Measurements from ENCODE around the gene C12orf57.

C12orf57 gene

DNA sequence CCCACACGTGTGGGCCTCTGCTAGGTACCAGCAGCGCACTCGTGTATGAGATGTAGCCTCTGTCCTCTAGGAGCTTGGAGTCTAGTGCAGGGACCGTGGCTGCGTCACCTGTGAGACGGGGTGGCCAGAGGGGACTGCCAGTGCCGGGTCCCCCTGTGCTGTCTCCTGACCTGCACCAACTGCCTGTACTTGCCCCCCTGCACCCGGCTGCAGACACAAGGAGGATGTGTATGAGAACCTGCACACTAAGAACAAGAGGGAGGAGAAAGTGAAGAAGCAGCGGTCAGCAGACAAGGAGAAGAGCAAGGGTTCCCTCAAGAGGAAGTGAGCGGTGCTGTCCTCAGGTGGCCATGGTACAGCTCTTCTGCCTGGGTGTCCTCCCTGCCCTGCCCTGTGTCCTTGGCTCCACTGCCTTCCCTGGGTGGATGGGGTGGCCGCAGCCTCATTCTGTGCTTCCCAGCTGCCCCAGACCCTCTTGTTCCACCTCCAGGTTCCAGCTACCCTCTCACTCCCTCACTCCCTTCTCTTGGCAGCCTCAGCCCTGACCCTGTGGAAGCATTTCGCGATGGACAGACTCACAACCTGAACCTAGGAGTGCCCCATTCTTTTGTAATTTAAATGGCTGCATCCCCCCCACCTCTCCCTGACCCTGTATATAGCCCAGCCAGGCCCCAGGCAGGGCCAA lies 16.9 kb downstream of the C12orf57 start:
- H3K4me1 ChIP-seq (ENCODE audit: low read depth, poor library complexity, severe bottlenecking): peaks cover 3% of the 10 kb centered on the region
- no peak overlapping the region for H3K4me2 ChIP-seq
- no peak overlapping the region for H3K4me3 ChIP-seq (IDR thresholded peaks at IDR 0.05; ENCODE audit: insufficient read depth, low read depth, low read length)
- no peak overlapping the region; the same call in 1 of the 2 replicates for H3K9ac ChIP-seq
- H4K20me1 ChIP-seq (ENCODE audit: insufficient read depth): no peaks in the 10 kb centered on the region
- TF ChIP-seq, protein P1, sequence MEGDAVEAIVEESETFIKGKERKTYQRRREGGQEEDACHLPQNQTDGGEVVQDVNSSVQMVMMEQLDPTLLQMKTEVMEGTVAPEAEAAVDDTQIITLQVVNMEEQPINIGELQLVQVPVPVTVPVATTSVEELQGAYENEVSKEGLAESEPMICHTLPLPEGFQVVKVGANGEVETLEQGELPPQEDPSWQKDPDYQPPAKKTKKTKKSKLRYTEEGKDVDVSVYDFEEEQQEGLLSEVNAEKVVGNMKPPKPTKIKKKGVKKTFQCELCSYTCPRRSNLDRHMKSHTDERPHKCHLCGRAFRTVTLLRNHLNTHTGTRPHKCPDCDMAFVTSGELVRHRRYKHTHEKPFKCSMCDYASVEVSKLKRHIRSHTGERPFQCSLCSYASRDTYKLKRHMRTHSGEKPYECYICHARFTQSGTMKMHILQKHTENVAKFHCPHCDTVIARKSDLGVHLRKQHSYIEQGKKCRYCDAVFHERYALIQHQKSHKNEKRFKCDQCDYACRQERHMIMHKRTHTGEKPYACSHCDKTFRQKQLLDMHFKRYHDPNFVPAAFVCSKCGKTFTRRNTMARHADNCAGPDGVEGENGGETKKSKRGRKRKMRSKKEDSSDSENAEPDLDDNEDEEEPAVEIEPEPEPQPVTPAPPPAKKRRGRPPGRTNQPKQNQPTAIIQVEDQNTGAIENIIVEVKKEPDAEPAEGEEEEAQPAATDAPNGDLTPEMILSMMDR (conservative IDR thresholded peaks at IDR 0.05; ENCODE audit: low read depth, low read length): no peak
- H3K36me3 ChIP-seq (ENCODE audit: insufficient read depth): no peaks in the 10 kb centered on the region
- H3K27me3 ChIP-seq (ENCODE audit: insufficient read depth, low read depth): no peaks in the 10 kb centered on the region
- no peaks in the 10 kb centered on the region for H3K79me2 ChIP-seq (ENCODE audit: insufficient read depth, low read depth)
- H2AFZ ChIP-seq (ENCODE audit: low read depth): no peak overlapping the region
- H3K27ac ChIP-seq: no peak overlapping the region; the same call in 1 of the 2 replicates

DNA sequence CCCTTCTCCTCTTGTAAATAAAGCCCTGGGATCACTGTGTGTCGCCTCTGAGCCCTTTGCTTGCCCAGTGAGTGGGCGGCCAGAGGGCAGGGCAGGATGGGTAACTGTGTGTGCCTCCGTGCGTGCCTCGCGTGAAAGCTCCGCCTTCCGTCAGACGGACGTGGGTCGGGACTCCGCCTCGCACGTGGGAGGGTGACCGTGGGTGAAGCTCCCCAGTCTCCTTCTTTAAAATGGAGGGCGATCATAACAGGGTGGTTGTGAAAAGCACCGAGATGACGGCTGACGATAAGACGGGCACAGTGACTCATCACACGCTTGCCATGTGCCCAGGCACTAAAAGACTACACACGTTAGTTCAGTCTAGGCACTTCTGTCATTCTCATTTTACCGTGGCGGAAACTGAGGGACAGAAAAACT lies 17.5 kb downstream of the C12orf57 start:
- peak overlapping the region; percentile 42; the same call in 1 of the 2 replicates for H3K9ac ChIP-seq
- H3K27me3 ChIP-seq (ENCODE audit: insufficient read depth, low read depth): no peaks in the 10 kb centered on the region
- peak overlapping the region; percentile 14; the same call in 1 of the 2 replicates for H2AFZ ChIP-seq (ENCODE audit: low read depth)
- no peaks in the 10 kb centered on the region; the same call in 1 of the 2 replicates for H3K36me3 ChIP-seq (ENCODE audit: insufficient read depth)
- H4K20me1 ChIP-seq (ENCODE audit: insufficient read depth): no peaks in the 10 kb centered on the region
- peak overlapping the region; percentile 50; the same call in 1 of the 2 replicates for H3K27ac ChIP-seq
- peaks cover 3% of the 10 kb centered on the region for H3K4me1 ChIP-seq (ENCODE audit: low read depth, poor library complexity, severe bottlenecking)
- TF ChIP-seq, protein P1 (conservative IDR thresholded peaks at IDR 0.05; ENCODE audit: low read depth, low read length): no peak
- H3K79me2 ChIP-seq (ENCODE audit: insufficient read depth, low read depth): no peaks in the 10 kb centered on the region
- H3K4me2 ChIP-seq: no peak overlapping the region
- no peak overlapping the region for H3K4me3 ChIP-seq (IDR thresholded peaks at IDR 0.05; ENCODE audit: insufficient read depth, low read depth, low read length)

DNA sequence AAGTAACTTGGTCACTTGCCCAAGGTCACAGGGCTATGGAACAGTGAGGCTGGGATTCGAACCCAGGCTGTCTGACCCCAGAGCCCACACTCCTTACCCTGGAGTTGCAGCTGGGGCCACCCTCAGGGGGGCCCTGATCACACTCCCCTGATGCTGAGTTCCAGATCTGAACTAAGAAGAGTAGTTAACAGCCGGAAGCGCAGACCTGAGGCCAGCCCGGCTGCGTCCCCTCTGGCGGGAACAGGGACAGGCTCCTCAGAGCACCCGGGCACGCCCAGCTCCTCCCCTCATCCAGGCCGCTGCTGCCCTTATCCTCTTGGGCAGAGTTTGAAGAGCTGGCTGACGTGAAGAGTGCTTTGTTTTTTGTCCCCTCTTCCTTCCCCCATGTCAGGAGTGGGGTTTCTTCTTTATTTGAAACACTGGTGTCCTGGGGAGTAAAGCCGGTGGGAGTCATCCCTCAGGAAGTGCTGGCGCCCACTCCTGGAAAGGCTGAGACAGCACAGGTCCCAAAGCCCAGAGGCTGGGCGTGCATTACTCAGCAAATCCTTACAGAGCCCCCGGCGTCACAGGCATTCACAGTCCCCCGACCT lies 18.0 kb downstream of the C12orf57 start:
- Histone ChIP-seq H3K36me3 (ENCODE audit: insufficient read depth) (peaks cover 3% of the 10 kb centered on the region; the same call in 1 of the 2 replicates), H2AFZ (ENCODE audit: low read depth) (peak overlapping the region; percentile 14; the same call in 1 of the 2 replicates), H4K20me1 (ENCODE audit: insufficient read depth) (no peaks in the 10 kb centered on the region), H3K27ac (peak overlapping the region; percentile 50; the same call in 1 of the 2 replicates), H3K9ac (peak overlapping the region; percentile 42; the same call in 1 of the 2 replicates), H3K27me3 (ENCODE audit: insufficient read depth, low read depth) (no peaks in the 10 kb centered on the region), H3K4me2 (peak overlapping the region; percentile 6; the same call in 1 of the 2 replicates), H3K4me3 (IDR thresholded peaks at IDR 0.05; ENCODE audit: insufficient read depth, low read depth, low read length) (no peak overlapping the region), H3K4me1 (ENCODE audit: low read depth, poor library complexity, severe bottlenecking) (peaks cover 3% of the 10 kb centered on the region), H3K79me2 (ENCODE audit: insufficient read depth, low read depth) (no peaks in the 10 kb centered on the region)
- TF ChIP-seq, protein P1 (conservative IDR thresholded peaks at IDR 0.05; ENCODE audit: low read depth, low read length): 0 out of 2 replicates have a peak, but pooled peaks have one; percentile 24

DNA sequence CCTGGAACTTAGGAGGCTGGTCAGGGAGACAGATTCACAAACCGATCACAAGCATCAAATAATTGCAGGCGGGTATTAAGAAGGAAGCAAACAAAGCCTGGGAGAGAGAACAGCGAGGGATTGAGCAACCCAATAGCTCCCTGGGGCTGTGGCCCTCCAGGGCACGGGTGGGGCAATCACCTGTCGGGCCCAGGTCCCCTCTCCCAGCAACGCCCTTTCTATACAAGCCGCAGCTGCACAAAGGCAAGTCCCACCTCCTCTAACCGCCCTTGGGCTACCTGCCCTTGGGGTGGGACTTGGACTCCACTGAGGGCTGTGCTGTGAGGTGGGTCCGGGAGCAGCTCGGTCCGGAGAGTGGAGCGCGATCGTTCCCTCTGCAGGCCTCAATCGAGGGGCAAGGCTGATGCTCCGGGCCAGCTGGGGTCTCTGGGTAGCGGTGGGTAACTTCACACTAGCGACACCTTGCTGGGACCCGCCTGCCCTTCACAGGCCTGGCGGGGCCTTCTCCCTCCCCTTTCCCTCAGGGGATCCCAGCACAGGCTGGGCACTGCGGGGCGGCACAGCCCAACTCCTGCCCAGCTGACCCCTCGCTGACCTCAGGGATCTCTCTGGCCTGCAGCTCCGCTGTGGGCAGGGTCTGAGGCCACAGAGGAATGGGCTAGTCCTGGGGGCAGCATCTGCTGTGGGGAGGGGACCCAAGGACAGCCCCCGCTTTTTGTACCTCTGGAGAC lies 18.6 kb downstream of the C12orf57 start:
- H3K4me2 ChIP-seq: peak overlapping the region; percentile 6; the same call in 1 of the 2 replicates
- H3K4me3 ChIP-seq (IDR thresholded peaks at IDR 0.05; ENCODE audit: insufficient read depth, low read depth, low read length): no peak overlapping the region
- H2AFZ ChIP-seq (ENCODE audit: low read depth): peak overlapping the region; percentile 14; the same call in 1 of the 2 replicates
- H3K9ac ChIP-seq: peak overlapping the region; percentile 42; the same call in 1 of the 2 replicates
- peak overlapping the region; percentile 50; the same call in 1 of the 2 replicates for H3K27ac ChIP-seq
- H3K27me3 ChIP-seq (ENCODE audit: insufficient read depth, low read depth): no peaks in the 10 kb centered on the region
- TF ChIP-seq, protein P1 (conservative IDR thresholded peaks at IDR 0.05; ENCODE audit: low read depth, low read length): no peak
- H3K79me2 ChIP-seq (ENCODE audit: insufficient read depth, low read depth): no peaks in the 10 kb centered on the region; the same call in 1 of the 2 replicates
- H3K4me1 ChIP-seq (ENCODE audit: low read depth, poor library complexity, severe bottlenecking): peaks cover 3% of the 10 kb centered on the region
- no peaks in the 10 kb centered on the region for H4K20me1 ChIP-seq (ENCODE audit: insufficient read depth)
- H3K36me3 ChIP-seq (ENCODE audit: insufficient read depth): peaks cover 8% of the 10 kb centered on the region; the same call in 1 of the 2 replicates
